Glutamatergic neuron (in vitro differentiated cells): Measurements from ENCODE around the gene PHACTR2. TPM values are rescaled to one million over a fixed set of nuclear protein-coding genes. Genes with fewer than 3 reads are reported as not detected.

Source experiments
- DNase-seq: peaks from one replicate; pipeline ENCODE4 v3.0.0; 2022
- H3K27ac Mint-ChIP-seq: one replicate; pipeline ENCODE4 v1.8.0; 2020; ENCODE audit warnings: mild to moderate bottlenecking, mixed read lengths, inconsistent platforms; ENCODE audit not compliant: unreplicated experiment
- H3K27me3 Mint-ChIP-seq: one replicate; pipeline ENCODE4 v1.8.0; 2020; ENCODE audit warnings: mild to moderate bottlenecking, moderate library complexity, mixed read lengths, inconsistent platforms; ENCODE audit not compliant: unreplicated experiment
- H3K36me3 Mint-ChIP-seq: one replicate; pipeline ENCODE4 v1.8.0; 2020; ENCODE audit warnings: mild to moderate bottlenecking, mixed read lengths, inconsistent platforms; ENCODE audit not compliant: unreplicated experiment
- H3K4me1 Mint-ChIP-seq: one replicate; pipeline ENCODE4 v1.8.0; 2020; ENCODE audit warnings: mild to moderate bottlenecking, low read depth, mixed read lengths, inconsistent platforms; ENCODE audit not compliant: unreplicated experiment
- H3K4me3 Mint-ChIP-seq: one replicate; pipeline ENCODE4 v1.8.0; 2020; ENCODE audit warnings: mild to moderate bottlenecking, mixed read lengths, inconsistent platforms; ENCODE audit not compliant: unreplicated experiment
- H3K9me3 Mint-ChIP-seq: one replicate; pipeline ENCODE4 v1.8.0; 2020; ENCODE audit warnings: mild to moderate bottlenecking, moderate library complexity, mixed read lengths, inconsistent platforms; ENCODE audit not compliant: unreplicated experiment
- total RNA-seq: library from RNA; stranded (reverse); fragmentation: NEBNext Ultra II Directional; extraction: Animal tissue kit (Norgen Biotek cat#: 25700); gene quantifications from one replicate; pipeline ENCODE4 v1.2.1, GENCODE V29; 2021; ENCODE audit not compliant: unreplicated experiment
- TF ChIP-seq, protein P1 (sequence below): fragments of 200-600 bp; sonication (generic); IDR thresholded peaks from one replicate; pipeline ENCODE4 v1.5.0; 2021; ENCODE audit not compliant: partially characterized antibody, unreplicated experiment

PHACTR2 gene
- total RNA-seq, 1 donor from 2014 or later: 9.7 TPM

DNA sequence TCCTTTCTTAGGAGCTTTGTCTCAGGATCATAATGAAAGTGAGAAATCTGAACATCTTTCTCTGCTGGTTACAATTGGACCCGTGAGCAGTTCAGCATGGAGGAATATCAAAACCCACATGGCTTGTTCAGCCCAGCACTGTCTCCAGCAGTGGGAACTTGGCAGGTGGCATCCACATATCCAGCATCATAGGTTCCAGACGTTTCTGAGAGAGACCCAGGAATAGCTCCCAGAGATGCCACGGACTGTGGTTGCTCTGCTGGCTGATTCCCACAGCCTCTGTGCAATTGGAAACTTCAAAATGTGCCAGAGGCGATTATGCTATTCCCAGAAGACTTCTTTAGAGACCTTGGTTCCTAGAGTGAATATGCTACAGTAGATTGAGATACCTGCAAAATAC is 76.4 kb downstream of the PHACTR2 start:
- no peak overlapping the region for H3K4me3 Mint-ChIP-seq
- no peak overlapping the region for H3K27ac Mint-ChIP-seq
- H3K27me3 Mint-ChIP-seq: no peaks in the 10 kb centered on the region
- H3K4me1 Mint-ChIP-seq: no peaks in the 10 kb centered on the region
- H3K36me3 Mint-ChIP-seq: no peaks in the 10 kb centered on the region
- no peaks in the 10 kb centered on the region for H3K9me3 Mint-ChIP-seq
- DNase-seq: no peak
- TF ChIP-seq, protein P1, sequence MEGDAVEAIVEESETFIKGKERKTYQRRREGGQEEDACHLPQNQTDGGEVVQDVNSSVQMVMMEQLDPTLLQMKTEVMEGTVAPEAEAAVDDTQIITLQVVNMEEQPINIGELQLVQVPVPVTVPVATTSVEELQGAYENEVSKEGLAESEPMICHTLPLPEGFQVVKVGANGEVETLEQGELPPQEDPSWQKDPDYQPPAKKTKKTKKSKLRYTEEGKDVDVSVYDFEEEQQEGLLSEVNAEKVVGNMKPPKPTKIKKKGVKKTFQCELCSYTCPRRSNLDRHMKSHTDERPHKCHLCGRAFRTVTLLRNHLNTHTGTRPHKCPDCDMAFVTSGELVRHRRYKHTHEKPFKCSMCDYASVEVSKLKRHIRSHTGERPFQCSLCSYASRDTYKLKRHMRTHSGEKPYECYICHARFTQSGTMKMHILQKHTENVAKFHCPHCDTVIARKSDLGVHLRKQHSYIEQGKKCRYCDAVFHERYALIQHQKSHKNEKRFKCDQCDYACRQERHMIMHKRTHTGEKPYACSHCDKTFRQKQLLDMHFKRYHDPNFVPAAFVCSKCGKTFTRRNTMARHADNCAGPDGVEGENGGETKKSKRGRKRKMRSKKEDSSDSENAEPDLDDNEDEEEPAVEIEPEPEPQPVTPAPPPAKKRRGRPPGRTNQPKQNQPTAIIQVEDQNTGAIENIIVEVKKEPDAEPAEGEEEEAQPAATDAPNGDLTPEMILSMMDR: no peak

GRCh38 chr6:143755301-143755744 is 77.6 kb downstream of the PHACTR2 start:
- H3K4me1 Mint-ChIP-seq: no peaks in the 10 kb centered on the region
- no peaks in the 10 kb centered on the region for H3K36me3 Mint-ChIP-seq
- DNase-seq: no peak
- no peak overlapping the region for H3K4me3 Mint-ChIP-seq
- no peak overlapping the region for H3K27ac Mint-ChIP-seq
- no peaks in the 10 kb centered on the region for H3K9me3 Mint-ChIP-seq
- H3K27me3 Mint-ChIP-seq: no peaks in the 10 kb centered on the region
- TF ChIP-seq, protein P1: no peak

DNA sequence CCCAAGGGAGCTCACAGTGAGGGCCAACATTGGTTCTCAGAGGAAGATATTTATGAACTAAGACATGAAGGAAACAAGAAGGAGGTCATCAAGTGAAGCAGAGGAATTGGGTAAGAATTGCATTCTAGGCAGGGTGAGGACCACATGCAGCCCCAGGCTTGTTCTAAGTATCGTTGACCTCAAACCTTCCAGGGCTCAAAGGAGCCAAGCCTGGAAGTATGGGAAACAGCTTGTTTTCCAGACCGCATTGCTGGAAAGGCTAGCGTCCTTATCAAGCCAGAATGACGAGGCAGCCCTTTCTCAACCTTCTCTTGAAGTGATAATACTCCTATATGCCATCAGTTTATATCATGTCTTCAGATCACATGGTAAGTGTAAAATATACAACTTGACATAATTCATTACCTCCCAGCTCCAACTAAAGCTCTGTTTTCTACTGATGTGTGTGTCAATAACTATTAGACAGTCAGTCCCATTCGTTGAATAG is 79.6 kb downstream of the PHACTR2 start:
- no peaks in the 10 kb centered on the region for H3K4me1 Mint-ChIP-seq
- DNase-seq: no peak
- H3K4me3 Mint-ChIP-seq: no peak overlapping the region
- H3K27me3 Mint-ChIP-seq: no peaks in the 10 kb centered on the region
- H3K27ac Mint-ChIP-seq: no peak overlapping the region
- no peaks in the 10 kb centered on the region for H3K9me3 Mint-ChIP-seq
- no peaks in the 10 kb centered on the region for H3K36me3 Mint-ChIP-seq
- TF ChIP-seq, protein P1: no peak

- H3K4me3 Mint-ChIP-seq: no peak overlapping the region
- no peaks in the 10 kb centered on the region for H3K36me3 Mint-ChIP-seq
- TF ChIP-seq, protein P1: no peak
- H3K27me3 Mint-ChIP-seq: no peaks in the 10 kb centered on the region
- no peak overlapping the region for H3K27ac Mint-ChIP-seq
- DNase-seq: no peak
- no peaks in the 10 kb centered on the region for H3K9me3 Mint-ChIP-seq
- no peaks in the 10 kb centered on the region for H3K4me1 Mint-ChIP-seq
Measured at GRCh38 chr6:143758551-143758950, 80.8 kb downstream of the PHACTR2 start.

- DNase-seq: no peak
- H3K27ac Mint-ChIP-seq: no peak overlapping the region
- H3K27me3 Mint-ChIP-seq: no peaks in the 10 kb centered on the region
- TF ChIP-seq, protein P1: no peak
- no peaks in the 10 kb centered on the region for H3K4me1 Mint-ChIP-seq
- H3K36me3 Mint-ChIP-seq: no peaks in the 10 kb centered on the region
- no peaks in the 10 kb centered on the region for H3K9me3 Mint-ChIP-seq
- no peak overlapping the region for H3K4me3 Mint-ChIP-seq
Measured at GRCh38 chr6:143759666-143760065, 81.9 kb downstream of the PHACTR2 start.
